Suprapubic skin (tissue), 4 donors: Measurements from ENCODE around the gene MOB3B. TPM values are rescaled to one million over a fixed set of nuclear protein-coding genes. Genes with fewer than 3 reads are reported as not detected.

ENCODE experiments used
- DNase-seq, 2 donors: peaks; one replicate each; pipeline ENCODE4 v3.0.0-alpha.2; 2019; ENCODE audit warnings: low spot score in 2 of 2
- H3K27ac ChIP-seq: fragments of 200-600 bp; sonication (generic); one replicate; pipeline ENCODE4 v1.5.1; 2019
- H3K27me3 ChIP-seq: fragments of 200-600 bp; sonication (generic); one replicate; pipeline ENCODE4 v1.5.1; 2019
- H3K36me3 ChIP-seq: fragments of 200-600 bp; sonication (generic); one replicate; pipeline ENCODE4 v1.5.1; 2019
- H3K4me1 ChIP-seq: fragments of 200-600 bp; sonication (generic); one replicate; pipeline ENCODE4 v1.5.1; 2019
- H3K4me3 ChIP-seq: fragments of 200-600 bp; sonication (generic); one replicate; pipeline ENCODE4 v1.5.1; 2019; ENCODE audit warnings: mild to moderate bottlenecking
- H3K9me3 ChIP-seq: fragments of 200-600 bp; sonication (generic); one replicate; pipeline ENCODE4 v1.5.1; 2019
- EP300 ChIP-seq: sonication (generic); formaldehyde crosslinking; IDR thresholded peaks from one replicate; pipeline ENCODE4 v1.6.1; 2017; ENCODE audit warnings: antibody characterized with exemption
- POLR2A ChIP-seq, 2 donors: fragments of 450-650 bp; IDR thresholded peaks; one replicate each; pipeline ENCODE4 v1.6.1; 2017; ENCODE audit warnings: antibody characterized with exemption in 2 of 2, mild to moderate bottlenecking in 2 of 2, moderate library complexity in 2 of 2
- POLR2AphosphoS5 ChIP-seq, 3 donors: sonication (generic); formaldehyde crosslinking; IDR thresholded peaks; one replicate each; pipeline ENCODE4 v1.6.1; 2017; ENCODE audit warnings: antibody characterized with exemption in 3 of 3
- WGBS: methylation state at CpG from one replicate; pipeline ENCODE4 v1.1.5; 2018; 5-methylcytosine and 5-hydroxymethylcytosine counted together
- total RNA-seq, 4 donors: library from RNA; depleted of rRNA; stranded (reverse); fragments of >200 nt; gene quantifications; one replicate each; pipeline ENCODE4 v1.1.0, GENCODE V29; 2016
- TF ChIP-seq, protein P1 (sequence below), 2 donors: fragments of 200-600 bp in 1 of 2; fragments of 450-650 bp in 1 of 2; sonication (generic) in 1 of 2; IDR thresholded peaks; one replicate each; pipeline ENCODE4 v1.5.1; 2016 to 2019; ENCODE audit warnings: antibody characterized with exemption in 2 of 2, mild to moderate bottlenecking in 1 of 2, moderate library complexity in 1 of 2

The MOB3B gene
- total RNA-seq, 4 donors from 2014 or later, result 8.2 to 21.5 (median 10.9) TPM

- Histone ChIP-seq H3K36me3 (peaks cover 18% of the 10 kb centered on the region), H3K27ac (no peak overlapping the region), H3K4me3 (no peak overlapping the region), H3K27me3 (no peaks in the 10 kb centered on the region), H3K4me1 (no peaks in the 10 kb centered on the region), H3K9me3 (no peaks in the 10 kb centered on the region)
- no peak for TF ChIP-seq POLR2AphosphoS5 (IDR thresholded peaks at IDR 0.05)
- no peak for TF ChIP-seq POLR2A (IDR thresholded peaks at IDR 0.05)
- no peak for TF ChIP-seq EP300
- TF ChIP-seq, protein P1, sequence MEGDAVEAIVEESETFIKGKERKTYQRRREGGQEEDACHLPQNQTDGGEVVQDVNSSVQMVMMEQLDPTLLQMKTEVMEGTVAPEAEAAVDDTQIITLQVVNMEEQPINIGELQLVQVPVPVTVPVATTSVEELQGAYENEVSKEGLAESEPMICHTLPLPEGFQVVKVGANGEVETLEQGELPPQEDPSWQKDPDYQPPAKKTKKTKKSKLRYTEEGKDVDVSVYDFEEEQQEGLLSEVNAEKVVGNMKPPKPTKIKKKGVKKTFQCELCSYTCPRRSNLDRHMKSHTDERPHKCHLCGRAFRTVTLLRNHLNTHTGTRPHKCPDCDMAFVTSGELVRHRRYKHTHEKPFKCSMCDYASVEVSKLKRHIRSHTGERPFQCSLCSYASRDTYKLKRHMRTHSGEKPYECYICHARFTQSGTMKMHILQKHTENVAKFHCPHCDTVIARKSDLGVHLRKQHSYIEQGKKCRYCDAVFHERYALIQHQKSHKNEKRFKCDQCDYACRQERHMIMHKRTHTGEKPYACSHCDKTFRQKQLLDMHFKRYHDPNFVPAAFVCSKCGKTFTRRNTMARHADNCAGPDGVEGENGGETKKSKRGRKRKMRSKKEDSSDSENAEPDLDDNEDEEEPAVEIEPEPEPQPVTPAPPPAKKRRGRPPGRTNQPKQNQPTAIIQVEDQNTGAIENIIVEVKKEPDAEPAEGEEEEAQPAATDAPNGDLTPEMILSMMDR (IDR thresholded peaks at IDR 0.05), result no peak
- WGBS, result 96% methylated on average over 1 of the region's 1 CpG
- DNase-seq, result no peak
Observed at GRCh38 chr9:27564670-27565069, 35.1 kb upstream of the MOB3B start.

- Histone ChIP-seq H3K4me3 (no peak overlapping the region), H3K27me3 (no peaks in the 10 kb centered on the region), H3K9me3 (no peaks in the 10 kb centered on the region), H3K36me3 (peaks cover 22% of the 10 kb centered on the region), H3K4me1 (no peaks in the 10 kb centered on the region), H3K27ac (no peak overlapping the region)
- no peak for DNase-seq
- WGBS, result 77% methylated on average over 4 of the region's 4 CpGs
- TF ChIP-seq POLR2AphosphoS5 (IDR thresholded peaks at IDR 0.05) (no peak), EP300 (no peak), POLR2A (IDR thresholded peaks at IDR 0.05) (no peak)
- TF ChIP-seq, protein P1 (IDR thresholded peaks at IDR 0.05), result no peak
Observed at GRCh38 chr9:27563738-27564430, 34.3 kb upstream of the MOB3B start.

GRCh38 chr9:27561685-27562084 is 32.1 kb upstream of the MOB3B start:
- DNase-seq, result no peak
- Histone ChIP-seq H3K27ac (no peak overlapping the region), H3K4me3 (no peak overlapping the region), H3K4me1 (no peaks in the 10 kb centered on the region), H3K27me3 (no peaks in the 10 kb centered on the region), H3K36me3 (peaks cover 36% of the 10 kb centered on the region), H3K9me3 (no peaks in the 10 kb centered on the region)
- 69% methylated on average over 3 of the region's 3 CpGs for WGBS
- no peak for TF ChIP-seq POLR2AphosphoS5 (IDR thresholded peaks at IDR 0.05)
- no peak for TF ChIP-seq POLR2A (IDR thresholded peaks at IDR 0.05)
- TF ChIP-seq EP300, result no peak
- TF ChIP-seq, protein P1 (IDR thresholded peaks at IDR 0.05), result no peak

GRCh38 chr9:27560457-27560856 is 30.8 kb upstream of the MOB3B start:
- Histone ChIP-seq H3K4me3 (no peak overlapping the region), H3K9me3 (no peaks in the 10 kb centered on the region), H3K27ac (no peak overlapping the region), H3K36me3 (peaks cover 38% of the 10 kb centered on the region), H3K27me3 (no peaks in the 10 kb centered on the region), H3K4me1 (no peaks in the 10 kb centered on the region)
- no peak for TF ChIP-seq EP300
- TF ChIP-seq, protein P1 (IDR thresholded peaks at IDR 0.05), result no peak
- no peak for TF ChIP-seq POLR2A (IDR thresholded peaks at IDR 0.05)
- no peak for TF ChIP-seq POLR2AphosphoS5 (IDR thresholded peaks at IDR 0.05)
- no peak for DNase-seq

DNA sequence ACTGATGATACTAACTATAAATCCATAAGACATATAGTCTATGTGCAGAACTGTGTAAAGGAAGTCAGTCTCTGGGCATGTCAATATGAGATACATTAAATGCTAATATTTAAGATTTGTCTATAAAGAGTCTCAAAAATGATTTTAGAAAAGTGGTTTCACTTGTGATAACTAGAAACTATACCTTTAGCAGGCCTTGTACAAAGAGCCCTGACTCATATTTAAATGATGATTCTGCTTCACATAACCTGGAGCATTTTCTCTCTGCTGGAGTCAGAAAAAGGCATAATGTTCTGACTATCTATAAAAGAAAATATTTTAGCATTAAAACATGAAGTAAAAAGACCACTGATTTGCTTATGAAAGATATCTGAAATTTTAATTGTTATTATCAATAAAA is 28.7 kb upstream of the MOB3B start:
- Histone ChIP-seq H3K36me3 (peaks cover 49% of the 10 kb centered on the region), H3K4me1 (no peaks in the 10 kb centered on the region), H3K27me3 (no peaks in the 10 kb centered on the region), H3K9me3 (no peaks in the 10 kb centered on the region), H3K4me3 (no peak overlapping the region), H3K27ac (no peak overlapping the region)
- no peak for TF ChIP-seq EP300
- DNase-seq, result no peak

GRCh38 chr9:27556470-27556869 is 26.9 kb upstream of the MOB3B start:
- H3K27me3 ChIP-seq, result no peaks in the 10 kb centered on the region
- WGBS, result 92% methylated on average over 8 of the region's 8 CpGs
- DNase-seq, result no peak
- no peak overlapping the region for H3K27ac ChIP-seq
- no peaks in the 10 kb centered on the region for H3K4me1 ChIP-seq
- H3K4me3 ChIP-seq, result no peak overlapping the region
- TF ChIP-seq, protein P1 (IDR thresholded peaks at IDR 0.05), result no peak
- TF ChIP-seq EP300 (no peak), POLR2AphosphoS5 (IDR thresholded peaks at IDR 0.05) (no peak), POLR2A (IDR thresholded peaks at IDR 0.05) (no peak)
- H3K9me3 ChIP-seq, result no peaks in the 10 kb centered on the region
- H3K36me3 ChIP-seq, result peaks cover 59% of the 10 kb centered on the region
